GM18519 (cell line): ENCODE data around the gene KRT7.
"Not testable (repeated sequence)": the region's sequence is repeated elsewhere in the genome, so short reads cannot be mapped to it uniquely, and the experiment has no call there.

Experiments used
- ATAC-seq: cut with Tn5 transposase; IDR thresholded peaks from one replicate; pipeline ENCODE4 v1.9.1; 2021; ENCODE audit warnings: mild to moderate bottlenecking, moderate library complexity; ENCODE audit not compliant: unreplicated experiment, low FRiP score

The KRT7 gene

GRCh38 chr12:52254180-52254964 lies 21.3 kb downstream of the KRT7 start:
- no peak for ATAC-seq

GRCh38 chr12:52254965-52255751 lies 22.1 kb downstream of the KRT7 start:
- ATAC-seq, result no peak

- no peak for ATAC-seq
Observed at GRCh38 chr12:52255926-52256583, 23.0 kb downstream of the KRT7 start.

GRCh38 chr12:52256584-52256935 lies 23.5 kb downstream of the KRT7 start:
- ATAC-seq, result no peak

- ATAC-seq, result no peak
Observed at GRCh38 chr12:52257074-52257551, 24.1 kb downstream of the KRT7 start.

GRCh38 chr12:52257922-52258321 lies 24.9 kb downstream of the KRT7 start:
- not testable (repeated sequence) for ATAC-seq

- no peak for ATAC-seq
Observed at GRCh38 chr12:52258335-52258901, 25.4 kb downstream of the KRT7 start.

GRCh38 chr12:52259657-52260243 lies 26.7 kb downstream of the KRT7 start:
- ATAC-seq, result no peak

- no peak for ATAC-seq
Observed at GRCh38 chr12:52260361-52261207, 27.5 kb downstream of the KRT7 start.

GRCh38 chr12:52261208-52261484 lies 28.1 kb downstream of the KRT7 start:
- ATAC-seq, result no peak

- no peak for ATAC-seq
Observed at GRCh38 chr12:52262286-52262685, 29.2 kb downstream of the KRT7 start.

- ATAC-seq, result no peak
Observed at GRCh38 chr12:52263761-52264434, 30.9 kb downstream of the KRT7 start.

- ATAC-seq, result no peak
Observed at GRCh38 chr12:52264435-52264825, 31.4 kb downstream of the KRT7 start.

GRCh38 chr12:52266514-52266913 lies 33.5 kb downstream of the KRT7 start:
- ATAC-seq, result no peak

- no peak for ATAC-seq
Observed at GRCh38 chr12:52267266-52267665, 34.2 kb downstream of the KRT7 start.

- ATAC-seq, result no peak
Observed at GRCh38 chr12:52267699-52268098, 34.7 kb downstream of the KRT7 start.

GRCh38 chr12:52268212-52268611 lies 35.2 kb downstream of the KRT7 start:
- ATAC-seq, result no peak

- no peak for ATAC-seq
Observed at GRCh38 chr12:52270541-52271070, 37.6 kb downstream of the KRT7 start.

GRCh38 chr12:52271158-52271557 lies 38.1 kb downstream of the KRT7 start:
- ATAC-seq, result no peak
